GM18870 (cell line): ENCODE data around the gene SEZ6L.

Source experiments
- ATAC-seq: cut with Tn5 transposase; IDR thresholded peaks from one replicate; pipeline ENCODE4 v1.9.1; 2021; ENCODE audit warnings: moderate library complexity; ENCODE audit not compliant: unreplicated experiment

SEZ6L gene

GRCh38 chr22:26239581-26239980 lies 70.3 kb downstream of the SEZ6L start:
- no peak for ATAC-seq

GRCh38 chr22:26241361-26241760 lies 72.1 kb downstream of the SEZ6L start:
- ATAC-seq: no peak

DNA sequence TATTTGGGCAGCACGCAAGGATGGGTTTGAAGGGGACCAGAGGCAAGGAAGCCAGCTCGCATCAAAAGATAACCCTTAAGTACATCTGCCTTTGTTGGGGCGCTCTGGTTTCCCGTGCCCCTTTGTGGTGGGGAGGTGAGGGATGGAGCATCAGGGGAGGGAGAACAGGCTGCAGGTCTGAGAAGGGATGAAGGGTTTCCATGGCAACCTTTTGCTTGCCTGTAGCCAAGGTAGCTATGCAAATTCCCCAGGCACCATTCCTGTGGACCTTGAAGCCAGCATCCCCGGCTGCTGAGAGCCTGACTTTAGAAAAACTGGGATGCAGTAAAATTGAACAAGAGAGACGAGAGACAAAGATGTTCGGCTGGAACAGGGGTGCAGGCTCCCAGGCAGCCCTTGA lies 75.7 kb downstream of the SEZ6L start:
- no peak for ATAC-seq

GRCh38 chr22:26246552-26246951 lies 77.3 kb downstream of the SEZ6L start:
- ATAC-seq: no peak

DNA sequence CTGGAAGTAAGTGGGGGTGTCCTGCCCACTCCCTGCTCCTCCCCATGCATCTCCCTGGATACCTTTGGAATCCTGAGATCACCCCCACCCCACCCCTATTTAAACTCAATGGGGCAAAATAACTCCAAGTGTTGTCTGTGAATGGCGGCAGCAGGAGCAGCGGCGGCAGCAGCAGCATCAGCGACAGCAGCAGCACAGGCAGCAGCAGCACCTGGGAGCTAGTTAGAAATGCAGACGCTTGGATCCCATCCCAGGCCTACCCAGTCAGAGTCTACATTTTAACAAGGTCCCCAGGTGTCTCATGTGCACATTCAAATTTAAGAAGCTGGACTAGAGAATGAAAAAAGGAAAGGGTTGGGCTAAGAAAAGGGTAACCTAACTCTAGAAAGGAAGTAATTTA lies 82.6 kb downstream of the SEZ6L start:
- no peak for ATAC-seq

GRCh38 chr22:26259510-26259909 lies 90.2 kb downstream of the SEZ6L start:
- no peak for ATAC-seq

GRCh38 chr22:26264162-26264561 lies 94.9 kb downstream of the SEZ6L start:
- ATAC-seq: no peak

- ATAC-seq: no peak
Observed at GRCh38 chr22:26265281-26265680, 96.0 kb downstream of the SEZ6L start.

DNA sequence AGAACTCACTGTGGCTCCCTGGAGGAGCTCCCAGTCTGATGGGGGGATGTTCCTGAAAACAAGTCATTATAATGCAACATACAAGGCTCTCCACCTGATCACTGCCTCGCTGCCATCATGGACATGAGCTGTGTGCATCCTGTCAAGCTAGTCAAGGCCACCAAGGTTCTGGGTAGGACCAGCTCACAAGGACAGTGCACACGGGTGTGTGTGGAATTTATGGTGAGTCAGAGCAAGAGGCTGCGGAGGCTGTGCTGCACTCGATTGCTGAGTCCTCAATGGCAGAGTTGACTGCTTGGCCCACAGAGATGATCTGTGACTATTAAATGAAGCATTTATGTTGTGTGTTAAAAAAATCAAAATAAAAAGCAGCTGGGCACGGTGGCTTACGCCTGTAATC lies 96.6 kb downstream of the SEZ6L start:
- no peak for ATAC-seq

DNA sequence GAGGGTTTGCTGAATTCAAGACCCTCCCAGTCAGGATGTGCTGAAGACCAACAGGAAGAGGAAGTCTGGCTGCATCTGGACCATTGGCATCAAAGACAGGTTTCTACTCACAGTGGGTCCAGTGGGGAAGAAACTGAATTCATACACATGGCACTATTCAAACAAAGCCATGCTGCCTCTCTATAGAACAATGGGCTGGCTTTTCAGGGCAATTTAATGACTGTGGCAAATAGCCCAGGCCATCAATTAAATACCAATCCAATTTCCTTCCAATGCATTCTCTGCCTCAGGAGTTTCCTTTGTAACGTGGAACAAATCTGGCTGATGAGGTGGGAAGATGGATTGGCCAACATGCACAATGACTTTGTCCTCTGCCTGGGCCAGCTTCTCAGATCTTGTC lies 98.6 kb downstream of the SEZ6L start:
- ATAC-seq: no peak

DNA sequence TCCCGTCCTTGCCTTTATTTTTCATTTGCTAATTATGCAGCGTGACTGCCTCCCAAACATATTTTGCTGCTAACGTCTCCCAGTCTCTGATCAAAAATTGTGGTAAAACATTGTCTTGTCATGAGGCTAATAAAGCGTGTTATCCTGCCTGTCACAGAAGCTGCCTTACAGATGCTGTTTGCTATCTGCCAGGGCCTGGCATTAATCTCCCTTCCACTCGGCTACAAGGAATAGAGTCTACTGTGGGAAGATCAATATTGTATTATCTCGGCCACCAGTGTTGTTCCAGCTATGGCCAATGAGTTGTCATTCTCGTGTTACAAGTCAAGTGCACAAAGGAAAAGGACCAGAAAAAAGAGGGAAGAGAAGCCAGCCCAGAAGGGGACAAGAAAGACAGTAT lies 100.3 kb downstream of the SEZ6L start:
- ATAC-seq: no peak

DNA sequence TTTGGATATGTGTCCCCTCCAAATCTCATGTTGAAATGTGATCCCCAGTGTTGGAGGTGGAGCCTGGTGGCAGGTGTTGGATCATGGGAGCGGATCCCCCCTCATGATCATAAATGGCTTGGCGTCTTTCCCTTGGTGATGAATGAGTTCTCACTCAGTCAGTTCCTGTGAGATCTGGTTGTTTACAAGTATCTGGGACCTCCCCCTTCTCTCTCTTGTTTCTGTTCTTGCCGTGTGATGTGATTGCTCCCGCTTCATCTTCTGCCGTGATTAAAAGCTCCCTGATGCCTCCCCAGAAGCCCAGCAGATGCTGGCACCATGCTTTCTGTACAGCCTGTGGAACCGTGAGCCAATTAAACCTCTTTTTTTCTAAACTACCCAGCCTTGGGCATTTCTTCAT lies 102.2 kb downstream of the SEZ6L start:
- ATAC-seq: no peak

DNA sequence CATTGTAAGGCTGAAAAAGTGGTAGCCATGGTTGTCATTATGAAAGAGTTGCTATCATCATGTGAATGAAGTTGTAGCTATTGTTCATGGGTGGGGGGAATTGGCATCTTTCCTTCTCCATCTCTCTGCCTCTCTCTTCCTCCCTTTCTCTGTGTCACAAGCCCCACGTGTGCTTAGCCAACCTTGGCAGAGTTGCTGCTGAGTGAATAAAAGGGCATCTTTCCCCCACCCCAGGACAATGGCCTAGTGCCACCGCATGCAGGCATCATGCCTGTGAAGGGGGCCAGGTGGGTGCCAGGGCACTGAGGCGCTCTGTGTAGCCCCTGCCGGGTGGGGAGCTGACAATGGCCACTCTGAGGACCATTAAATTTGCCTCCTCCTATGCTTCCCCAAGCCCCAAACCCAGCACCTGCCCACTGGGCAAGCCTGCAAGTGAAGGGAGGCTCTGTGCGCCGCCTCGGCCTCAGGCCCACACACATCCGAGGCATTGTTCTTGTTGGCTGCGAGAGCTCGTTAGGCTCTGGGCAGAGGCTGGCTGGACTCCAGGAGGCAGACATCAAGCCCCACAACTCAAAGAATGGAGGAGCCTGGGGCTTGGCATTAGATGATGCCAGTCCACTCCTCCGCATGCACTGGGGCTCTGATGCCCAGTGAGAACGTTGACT lies 103.9 kb downstream of the SEZ6L start:
- ATAC-seq: no peak

DNA sequence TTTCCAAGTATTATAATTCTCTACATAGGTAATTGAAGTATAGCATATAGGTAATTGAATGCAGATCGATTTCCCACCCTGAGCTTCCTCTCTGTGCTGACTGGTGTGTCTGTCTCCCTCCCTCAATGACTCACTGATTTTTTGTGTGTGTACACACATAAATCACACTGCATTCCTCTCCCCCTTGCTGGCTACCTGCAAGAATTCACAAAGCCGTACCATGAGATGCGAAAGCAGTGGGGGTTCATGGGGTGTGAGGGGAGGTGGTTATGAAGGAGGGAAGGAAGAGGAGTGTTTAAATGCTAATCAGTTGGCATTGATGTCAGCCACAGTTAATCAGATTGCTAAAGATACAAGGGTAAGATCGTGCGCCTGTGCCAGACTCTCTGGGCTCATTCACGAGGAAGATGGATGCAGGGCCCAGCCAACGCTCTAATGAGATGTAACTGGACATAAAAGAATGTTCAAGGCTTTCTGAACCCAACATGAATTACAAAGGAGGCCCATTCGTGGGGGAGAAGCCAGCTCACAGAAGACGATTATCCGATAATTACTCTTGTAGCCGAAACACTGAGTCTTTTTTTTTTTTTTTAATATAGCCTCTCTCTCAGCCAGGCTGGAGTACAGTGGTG lies 107.4 kb downstream of the SEZ6L start:
- no peak for ATAC-seq

DNA sequence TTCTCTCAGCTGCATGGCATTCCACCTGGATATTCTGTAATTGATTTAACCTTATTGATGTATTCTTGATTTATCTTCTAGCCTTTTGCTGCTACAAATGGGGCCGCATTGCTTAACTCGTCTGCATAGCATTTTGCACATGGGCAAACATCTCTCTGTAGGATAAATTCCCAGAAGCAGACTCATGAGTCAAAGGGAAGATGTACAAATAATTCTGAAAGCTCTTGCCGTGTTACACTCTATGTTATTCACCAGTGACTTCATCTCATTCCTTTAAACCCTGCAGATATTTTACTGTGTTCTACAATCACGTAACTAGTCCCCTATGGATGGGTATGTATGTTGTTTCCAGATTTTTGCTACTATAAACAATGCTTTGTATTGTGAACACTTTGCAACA lies 112.7 kb downstream of the SEZ6L start:
- ATAC-seq: no peak

GRCh38 chr22:26283330-26283729 lies 114.1 kb downstream of the SEZ6L start:
- no peak for ATAC-seq

GRCh38 chr22:26285632-26286031 lies 116.4 kb downstream of the SEZ6L start:
- ATAC-seq: no peak

DNA sequence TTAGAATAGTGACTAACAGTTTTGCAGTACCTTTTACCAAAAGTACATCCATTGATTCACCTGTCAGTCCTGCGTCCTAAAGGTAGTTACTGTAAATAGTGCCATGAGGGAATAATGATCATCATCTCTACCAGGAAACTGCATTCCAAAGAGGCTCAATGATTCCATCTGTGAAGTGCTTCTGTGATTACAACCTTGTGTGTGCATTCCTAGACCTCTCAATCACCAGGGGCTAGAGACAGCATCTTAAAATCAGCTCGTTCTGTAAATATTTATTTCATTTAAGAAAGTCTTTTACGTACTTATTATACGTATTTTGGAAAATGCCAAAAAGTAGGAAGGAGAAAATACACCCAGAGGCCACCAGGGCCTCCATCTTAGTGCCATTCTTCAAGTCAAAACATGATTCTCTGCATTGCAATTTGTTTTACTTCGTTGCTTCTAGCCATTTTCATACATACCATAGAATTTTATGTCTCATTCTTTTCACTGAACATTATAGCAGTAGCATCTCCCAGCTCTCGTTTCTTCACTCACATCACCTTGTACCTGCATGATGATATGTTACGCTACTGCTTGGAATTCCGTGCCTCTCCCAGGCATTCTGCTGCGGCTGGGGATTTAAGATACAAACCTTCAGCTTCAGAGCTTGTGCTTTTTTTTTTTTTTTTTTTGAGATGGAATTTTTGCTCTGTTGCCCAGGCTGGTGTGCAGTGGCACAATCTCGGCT lies 117.0 kb downstream of the SEZ6L start:
- ATAC-seq: no peak

DNA sequence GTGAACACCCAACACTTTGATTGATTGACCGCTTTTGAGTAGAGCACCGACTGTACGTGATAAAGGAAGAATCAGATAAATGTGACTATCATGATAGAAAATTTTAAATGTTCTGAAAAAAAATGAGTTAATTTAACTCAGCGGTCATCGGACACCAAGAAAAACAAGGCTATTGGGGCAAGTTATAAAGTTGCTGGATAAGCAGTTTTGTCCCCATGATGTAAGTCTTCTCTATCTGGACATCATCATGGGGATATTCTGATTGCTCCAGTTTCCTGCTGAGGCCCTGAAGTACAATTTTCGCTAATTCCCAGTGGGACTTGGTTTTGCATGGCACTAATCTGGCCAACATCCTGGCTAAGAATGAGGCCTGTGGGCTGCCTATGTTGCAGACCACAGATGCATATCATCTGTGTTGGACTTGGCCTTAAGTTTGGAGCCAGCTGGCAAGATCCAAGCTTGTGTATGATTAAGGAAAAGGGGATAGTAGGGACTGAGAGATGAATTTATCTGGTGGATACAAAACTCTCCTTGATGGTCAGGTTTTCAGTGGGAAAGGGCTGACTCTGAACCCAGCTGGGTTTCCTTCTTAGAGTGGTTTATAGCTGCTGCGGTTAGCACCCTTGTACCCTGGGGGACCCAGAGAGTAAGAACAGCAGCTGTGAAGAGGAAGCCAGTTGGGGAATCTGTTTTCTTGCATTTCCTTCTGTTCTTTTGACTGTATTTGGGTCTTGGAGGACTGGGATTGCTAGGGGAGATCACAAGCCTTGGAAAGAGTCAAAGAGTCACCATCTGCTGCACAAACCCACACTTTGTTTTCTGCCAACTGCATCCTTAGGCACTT lies 118.3 kb downstream of the SEZ6L start:
- ATAC-seq: no peak

- ATAC-seq: no peak
Observed at GRCh38 chr22:26289611-26290101, 120.4 kb downstream of the SEZ6L start.

- ATAC-seq: no peak
Observed at GRCh38 chr22:26291940-26292666, 122.8 kb downstream of the SEZ6L start.
